Caco-2 (cell line): ENCODE measurements around the gene ENTPD2. TPM values are rescaled to one million over a fixed set of nuclear protein-coding genes. Genes with fewer than 3 reads are reported as not detected.
A peak's percentile ranks its signal among the peaks of the same experiment; 100 is the strongest.

Experiments used
- BruUV-seq: library from RNA; stranded (reverse); fragments of 400-500 nt; replicated peaks from 2 replicates; lab custom pipeline; 2021; lab: Mats Ljungman, UMichigan
- CTCF ChIA-PET: fragments of 300-600 bp; sonication (Branson Sonifier 250); formaldehyde crosslinking; loops from one replicate; lab custom pipeline; 2022; ENCODE audit warnings: antibody characterized with exemption; lab: Charles Lee
- POLR2A ChIA-PET: fragments of 300-600 bp; sonication (Branson Sonifier 250); formaldehyde crosslinking; loops from one replicate; lab custom pipeline; 2022; ENCODE audit warnings: antibody characterized with exemption; lab: Charles Lee
- DNase-seq, 2 experiments: peaks; one replicate each; pipeline versions ENCODE4 v3.0.0 to v3.0.0-alpha.2; 2020 to 2022
- H3K27me3 ChIP-seq: replicated peaks from 2 replicates; pipeline ENCODE4 v1.6.0; 2011; ENCODE audit warnings: low read length; ENCODE audit not compliant: control insufficient read depth, insufficient read depth
- H3K36me3 ChIP-seq: 2 replicates; pipeline ENCODE4 v1.5.1; 2011; ENCODE audit warnings: low read length; ENCODE audit not compliant: control insufficient read depth, insufficient read depth
- H3K4me1 ChIP-seq: fragments of 250-450 bp; sonication (Bioruptor Pico); 2 replicates; pipeline ENCODE4 v1.5.1; 2020; ENCODE audit warnings: mild to moderate bottlenecking
- H3K4me3 ChIP-seq: 2 replicates; pipeline ENCODE4 v1.5.1; 2011; ENCODE audit warnings: low read depth, mild to moderate bottlenecking, control low read depth, low read length
- H3K9me3 ChIP-seq: fragments of 250-450 bp; sonication (Bioruptor Pico); 2 replicates; pipeline ENCODE4 v1.5.1; 2020; ENCODE audit warnings: mild to moderate bottlenecking, moderate library complexity
- H3K27ac Mint-ChIP-seq: one replicate; pipeline ENCODE4 v1.8.0; 2022; ENCODE audit warnings: mixed read lengths; ENCODE audit not compliant: unreplicated experiment
- H3K27me3 Mint-ChIP-seq: one replicate; pipeline ENCODE4 v1.8.0; 2022; ENCODE audit warnings: mixed read lengths; ENCODE audit not compliant: insufficient read depth, unreplicated experiment
- H3K36me3 Mint-ChIP-seq: one replicate; pipeline ENCODE4 v1.8.0; 2022; ENCODE audit warnings: mild to moderate bottlenecking, mixed read lengths; ENCODE audit not compliant: insufficient read depth, unreplicated experiment
- H3K4me1 Mint-ChIP-seq: one replicate; pipeline ENCODE4 v1.8.0; 2022; ENCODE audit warnings: low read depth, mixed read lengths; ENCODE audit not compliant: unreplicated experiment
- H3K4me3 Mint-ChIP-seq: one replicate; pipeline ENCODE4 v1.8.0; 2022; ENCODE audit warnings: mild to moderate bottlenecking, moderate library complexity, mixed read lengths; ENCODE audit not compliant: unreplicated experiment
- H3K9me3 Mint-ChIP-seq: one replicate; pipeline ENCODE4 v1.8.0; 2022; ENCODE audit warnings: mixed read lengths; ENCODE audit not compliant: unreplicated experiment
- CTCF ChIP-seq, 2 experiments: fragments of 200-600 bp in 1 of 2; IDR thresholded peaks; 1 replicate in 1 of 2; 2 replicates in 1 of 2; pipeline versions ENCODE4 v1.5.1 to v1.8.0; 2011 to 2022; ENCODE audit warnings: antibody characterized with exemption in 1 of 2, control low read depth in 1 of 2, inconsistent platforms in 1 of 2, low read depth in 1 of 2, low read length in 1 of 2, mild to moderate bottlenecking in 1 of 2, moderate library complexity in 1 of 2; ENCODE audit not compliant: insufficient read depth in 1 of 2, severe bottlenecking in 1 of 2, unreplicated experiment in 1 of 2
- intact Hi-C: fragments of 100-400 bp; cut with micrococcal nuclease; formaldehyde crosslinking; loops from one replicate; pipeline ENCODE4 v1.10.0; 2022; ENCODE audit not compliant: unreplicated experiment
- total RNA-seq: library from RNA; stranded (reverse); gene quantifications from 2 replicates; pipeline ENCODE4 v1.2.3, GENCODE V29; 2022

The ENTPD2 gene
- total RNA-seq, 1 experiment from 2014 or later, result 2.9 TPM

- Mint-ChIP-seq H3K4me1 (peaks cover 18% of the 10 kb centered on the region), H3K27ac (no peak overlapping the region), H3K27me3 (no peaks in the 10 kb centered on the region), H3K9me3 (no peaks in the 10 kb centered on the region), H3K4me3 (peak overlapping the region; percentile 68), H3K36me3 (peaks cover 18% of the 10 kb centered on the region)
- DNase-seq, result peak in 1 of 2 experiments; percentile 49
- BruUV-seq, result no TSS peak
- Histone ChIP-seq H3K27me3 (no peaks in the 10 kb centered on the region), H3K4me1 (peaks cover 33% of the 10 kb centered on the region), H3K9me3 (no peaks in the 10 kb centered on the region), H3K4me3 (peak overlapping the region; percentile 80), H3K36me3 (0 out of 2 replicates have a peak, but pooled peaks cover 2% of the 10 kb centered on the region)
- ChIA-PET POLR2A (interaction anchor here (0.5 to 1.9 kb wide), 7 partner anchors 16 to 311 kb away, joined by 3 to 24 read pairs (median 4); partner anchors contain the start of genes ANAPC2, ENTPD2, LCN8 and MAN1B1), CTCF (interaction anchor here (0.6 to 5.2 kb wide), 15 partner anchors 9 to 372 kb away, joined by 3 to 42 read pairs (median 7); partner anchors contain the start of genes ABCA2, ANAPC2, CYSRT1 and ENTPD2)
- no peak for TF ChIP-seq CTCF (IDR thresholded peaks at IDR 0.05; ENCODE audit: insufficient read depth in 1 of 2, low read depth in 1 of 2, low read length in 1 of 2, severe bottlenecking in 1 of 2, unreplicated experiment in 1 of 2)
- intact Hi-C loops, result loop anchor here (1.0 kb wide), 2 partner anchors 17 to 23 kb away; partner anchors contain the start of genes MAN1B1 and NPDC1
Observed at GRCh38 chr9:137069508-137070091, 15.7 kb upstream of the ENTPD2 start.

- peak overlapping the region; percentile 68 for H3K4me3 Mint-ChIP-seq
- H3K36me3 ChIP-seq, result 0 out of 2 replicates have a peak, but pooled peaks cover 2% of the 10 kb centered on the region
- H3K27ac Mint-ChIP-seq, result peak overlapping the region; percentile 87
- peaks cover 18% of the 10 kb centered on the region for H3K4me1 Mint-ChIP-seq
- no peaks in the 10 kb centered on the region for H3K9me3 ChIP-seq
- H3K9me3 Mint-ChIP-seq, result no peaks in the 10 kb centered on the region
- TSS peak; percentile 18 for BruUV-seq
- no peak for TF ChIP-seq CTCF (IDR thresholded peaks at IDR 0.05; ENCODE audit: insufficient read depth in 1 of 2, low read depth in 1 of 2, low read length in 1 of 2, severe bottlenecking in 1 of 2, unreplicated experiment in 1 of 2)
- peak overlapping the region; percentile 80 for H3K4me3 ChIP-seq
- H3K4me1 ChIP-seq, result peaks cover 28% of the 10 kb centered on the region
- intact Hi-C loops, result no loop called here
- H3K27me3 ChIP-seq, result no peaks in the 10 kb centered on the region
- POLR2A ChIA-PET, result interaction anchor here (1.4 to 1.9 kb wide), 2 partner anchors 18 kb away, joined by 14 to 24 read pairs; partner anchors contain the start of gene MAN1B1
- no peak for DNase-seq
- peaks cover 25% of the 10 kb centered on the region for H3K36me3 Mint-ChIP-seq
- CTCF ChIA-PET, result interaction anchor here (0.5 to 5.2 kb wide), 35 partner anchors 8 to 373 kb away, joined by 3 to 57 read pairs (median 6); partner anchors contain the start of genes ABCA2, ENTPD2, ENTPD8 and MAN1B1
- no peaks in the 10 kb centered on the region for H3K27me3 Mint-ChIP-seq
Observed at GRCh38 chr9:137068539-137069507, 15.0 kb upstream of the ENTPD2 start.
